PFSK-1 (cell line): Measurements from ENCODE around the gene BCL2L1.

Experiments
- POLR2AphosphoS5 ChIP-seq: IDR thresholded peaks from 2 replicates; pipeline ENCODE4 v1.6.1; 2012; ENCODE audit warnings: low read depth, mild to moderate bottlenecking, control low read depth, low read length, moderate library complexity
- REST ChIP-seq, 2 experiments: IDR thresholded peaks; 2 replicates each; pipeline versions ENCODE4 v1.6.1 to v1.8.0; 2011 to 2012; ENCODE audit warnings: low read depth in 2 of 2, low read length in 2 of 2, control low read depth in 1 of 2, inconsistent platforms in 1 of 2, mild to moderate bottlenecking in 1 of 2, moderate library complexity in 1 of 2; ENCODE audit not compliant: insufficient read depth in 1 of 2

- TF ChIP-seq REST (IDR thresholded peaks at IDR 0.05; ENCODE audit: insufficient read depth in 1 of 2, low read depth in 2 of 2, low read length in 2 of 2) (no peak), POLR2AphosphoS5 (no peak)
Measured at GRCh38 chr20:31767805-31768204, 45.1 kb upstream of the BCL2L1 start.
